HepG2 (cell line): Measurements from ENCODE around the gene TTLL4. TPM values are rescaled to one million over a fixed set of nuclear protein-coding genes. Genes with fewer than 3 reads are reported as not detected.
A peak's percentile ranks its signal among the peaks of the same experiment; 100 is the strongest.

Experiments
- MTERF4 ChIP-seq: sonication (generic); formaldehyde crosslinking; IDR thresholded peaks from 2 replicates; pipeline ENCODE4 v1.8.0; 2023; ENCODE audit warnings: mild to moderate bottlenecking, missing genetic modification reagents
- RFXAP ChIP-seq: sonication (generic); formaldehyde crosslinking; IDR thresholded peaks from 2 replicates; pipeline ENCODE4 v1.4.0; 2020; ENCODE audit warnings: missing genetic modification reagents, borderline replicate concordance
- RNF219 ChIP-seq: sonication (generic); formaldehyde crosslinking; IDR thresholded peaks from 2 replicates; pipeline ENCODE4 v1.5.0; 2020; ENCODE audit warnings: mild to moderate bottlenecking, missing genetic modification reagents
- U2AF1 ChIP-seq: fragments of 200-400 bp; formaldehyde crosslinking; optimal IDR thresholded peaks from 2 replicates; pipeline ENCODE3; 2017; ENCODE audit warnings: mild to moderate bottlenecking, low read depth, low read length
- ZBTB3 ChIP-seq: sonication (generic); formaldehyde crosslinking; IDR thresholded peaks from 2 replicates; pipeline ENCODE4 v1.4.0; 2020; ENCODE audit warnings: low read depth, mild to moderate bottlenecking, moderate library complexity, missing genetic modification reagents, borderline replicate concordance
- ZNF18 ChIP-seq: sonication (generic); formaldehyde crosslinking; IDR thresholded peaks from 2 replicates; pipeline ENCODE4 v1.8.0; 2022; ENCODE audit warnings: mild to moderate bottlenecking, missing genetic modification reagents; ENCODE audit not compliant: insufficient replicate concordance
- ZNF180 ChIP-seq: sonication (generic); formaldehyde crosslinking; IDR thresholded peaks from 2 replicates; pipeline ENCODE4 v1.4.0; 2020; ENCODE audit warnings: low read depth, missing genetic modification reagents, borderline replicate concordance
- ZNF687 ChIP-seq: sonication (generic); formaldehyde crosslinking; IDR thresholded peaks from 2 replicates; pipeline ENCODE4 v1.5.1; 2020; ENCODE audit warnings: mild to moderate bottlenecking, missing genetic modification reagents, moderate library complexity
- polyA plus RNA-seq, 8 experiments: library from polyadenylated mRNA; depleted of rRNA in 3 of 8; stranded (reverse) in 7 of 8; unstranded in 1 of 8; fragments of >200 nt; fragmentation: Illumina TruSeq in 4 of 8; extraction: Trizol in 4 of 8; gene quantifications; 2 replicates each; pipeline versions ENCODE4 v1.2.1 to v1.2.3, GENCODE V29; 2011 to 2016; ENCODE audit warnings: low read depth in 4 of 8, missing spikeins in 1 of 8, mixed read lengths in 1 of 8; ENCODE audit not compliant: insufficient read depth in 1 of 8
- total RNA-seq, 5 experiments: library from RNA; depleted of rRNA; stranded (reverse); fragments of >200 nt; fragmentation: Illumina TruSeq; extraction: Trizol; gene quantifications; 2 replicates each; pipeline ENCODE4 v1.2.3, GENCODE V29; 2016; ENCODE audit warnings: low read depth in 1 of 5
- TF ChIP-seq, protein P1 (sequence below): sonication (generic); formaldehyde crosslinking; IDR thresholded peaks from 2 replicates; pipeline ENCODE4 v1.4.0; 2020; ENCODE audit warnings: low read depth, mild to moderate bottlenecking, missing genetic modification reagents
- TF ChIP-seq, protein P2 (sequence below): sonication (generic); formaldehyde crosslinking; IDR thresholded peaks from 2 replicates; pipeline ENCODE4 v1.4.0; 2020; ENCODE audit warnings: missing genetic modification reagents

Gene TTLL4
- total and polyA plus RNA-seq, 2 of the 13 experiments (the other 11 are each of a cell fraction or from before 2014, with no cell fraction given), result 77.5 to 84.6 TPM

DNA sequence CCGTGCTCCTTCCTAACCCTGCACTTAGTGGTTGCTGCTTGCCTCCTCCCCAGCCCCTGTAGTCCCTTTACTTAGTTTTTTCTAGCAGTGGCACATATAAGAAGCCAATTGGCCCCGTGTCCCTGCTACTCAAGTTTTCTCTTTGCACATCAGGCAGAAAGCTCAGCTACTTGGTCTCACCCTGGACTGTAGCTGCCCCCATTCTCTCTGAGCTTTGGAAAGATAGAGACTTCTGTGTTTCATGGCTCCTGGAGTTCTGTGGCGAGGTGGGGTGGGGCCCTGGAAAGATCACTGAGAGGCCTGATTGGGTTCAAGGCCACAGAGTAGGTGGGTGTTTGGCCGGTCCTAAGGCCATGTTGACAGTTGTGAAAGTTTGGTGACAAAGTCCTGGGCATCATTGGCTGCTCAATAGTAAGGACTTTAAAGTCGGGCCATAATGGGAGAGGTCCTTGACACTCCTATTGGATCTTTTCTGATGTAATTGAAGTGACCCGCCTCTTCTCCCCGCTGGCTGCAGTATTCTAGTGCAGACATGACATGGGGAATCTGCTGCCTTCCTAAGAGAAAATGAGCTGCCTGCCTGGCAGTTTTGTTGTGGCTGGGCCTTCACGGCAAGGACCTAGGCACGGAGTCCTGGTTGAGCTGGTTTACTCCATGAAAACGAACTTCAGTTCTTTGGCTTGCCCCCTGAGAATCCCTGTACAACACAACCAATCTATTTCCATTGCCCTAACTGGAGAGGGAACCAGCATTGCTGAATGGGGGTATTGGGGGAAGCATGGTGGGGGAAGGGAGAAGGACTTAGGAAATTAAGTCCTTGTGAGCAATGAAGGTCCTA is 45.2 kb downstream of the TTLL4 start (continued):
- 0 out of 2 replicates have a peak, but pooled peaks have one; percentile 36 for TF ChIP-seq RNF219 (CRISPR knock-in tag)
- TF ChIP-seq ZNF18 (CRISPR knock-in tag), result peak; percentile 51
- peak; percentile 84; the same call in 1 of the 2 replicates for TF ChIP-seq ZBTB3 (CRISPR knock-in tag)
- TF ChIP-seq, protein P1, sequence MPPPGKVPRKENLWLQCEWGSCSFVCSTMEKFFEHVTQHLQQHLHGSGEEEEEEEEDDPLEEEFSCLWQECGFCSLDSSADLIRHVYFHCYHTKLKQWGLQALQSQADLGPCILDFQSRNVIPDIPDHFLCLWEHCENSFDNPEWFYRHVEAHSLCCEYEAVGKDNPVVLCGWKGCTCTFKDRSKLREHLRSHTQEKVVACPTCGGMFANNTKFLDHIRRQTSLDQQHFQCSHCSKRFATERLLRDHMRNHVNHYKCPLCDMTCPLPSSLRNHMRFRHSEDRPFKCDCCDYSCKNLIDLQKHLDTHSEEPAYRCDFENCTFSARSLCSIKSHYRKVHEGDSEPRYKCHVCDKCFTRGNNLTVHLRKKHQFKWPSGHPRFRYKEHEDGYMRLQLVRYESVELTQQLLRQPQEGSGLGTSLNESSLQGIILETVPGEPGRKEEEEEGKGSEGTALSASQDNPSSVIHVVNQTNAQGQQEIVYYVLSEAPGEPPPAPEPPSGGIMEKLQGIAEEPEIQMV (CRISPR knock-in tag), result 0 out of 2 replicates have a peak, but pooled peaks have one; percentile 73
- TF ChIP-seq ZNF687 (CRISPR knock-in tag), result peak; percentile 44; the same call in 1 of the 2 replicates
- TF ChIP-seq U2AF1, result peak; percentile 90
- TF ChIP-seq MTERF4 (CRISPR knock-in tag), result peak; percentile 56; the same call in 1 of the 2 replicates
- TF ChIP-seq ZNF180 (CRISPR knock-in tag), result no peak
- TF ChIP-seq, protein P2, sequence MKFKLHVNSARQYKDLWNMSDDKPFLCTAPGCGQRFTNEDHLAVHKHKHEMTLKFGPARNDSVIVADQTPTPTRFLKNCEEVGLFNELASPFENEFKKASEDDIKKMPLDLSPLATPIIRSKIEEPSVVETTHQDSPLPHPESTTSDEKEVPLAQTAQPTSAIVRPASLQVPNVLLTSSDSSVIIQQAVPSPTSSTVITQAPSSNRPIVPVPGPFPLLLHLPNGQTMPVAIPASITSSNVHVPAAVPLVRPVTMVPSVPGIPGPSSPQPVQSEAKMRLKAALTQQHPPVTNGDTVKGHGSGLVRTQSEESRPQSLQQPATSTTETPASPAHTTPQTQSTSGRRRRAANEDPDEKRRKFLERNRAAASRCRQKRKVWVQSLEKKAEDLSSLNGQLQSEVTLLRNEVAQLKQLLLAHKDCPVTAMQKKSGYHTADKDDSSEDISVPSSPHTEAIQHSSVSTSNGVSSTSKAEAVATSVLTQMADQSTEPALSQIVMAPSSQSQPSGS (CRISPR knock-in tag), result peak; percentile 93
- TF ChIP-seq RFXAP, result peak; percentile 96
